Esophagus muscularis mucosa (tissue), 4 donors: ENCODE results near the gene TMEM117. TPM values are rescaled to one million over a fixed set of nuclear protein-coding genes. Genes with fewer than 3 reads are reported as not detected.

ENCODE experiments used
- DNase-seq: peaks from one replicate; pipeline ENCODE4 v3.0.0-alpha.2; 2017; ENCODE audit errors: extremely low spot score
- H3K27ac ChIP-seq, 4 donors: fragments of 200-600 bp; sonication (generic); replicated peaks in 1 of 4; 1 replicate in 3 of 4; 2 replicates in 1 of 4; pipeline ENCODE4 v1.5.1; 2016 to 2019; ENCODE audit warnings: mild to moderate bottlenecking in 1 of 4
- H3K27me3 ChIP-seq, 4 donors: fragments of 200-600 bp; sonication (generic); one replicate each; pipeline versions ENCODE4 v1.5.1 to v1.6.0; 2016 to 2019
- H3K36me3 ChIP-seq, 4 donors: fragments of 200-600 bp; sonication (generic); one replicate each; pipeline ENCODE4 v1.5.1; 2016 to 2019
- H3K4me1 ChIP-seq, 4 donors: fragments of 200-600 bp; sonication (generic); one replicate each; pipeline ENCODE4 v1.5.1; 2016 to 2019
- H3K4me3 ChIP-seq, 4 donors: fragments of 200-600 bp; sonication (generic); 1 replicate in 2 of 4; 2 replicates in 2 of 4; pipeline ENCODE4 v1.5.1; 2016 to 2019; ENCODE audit warnings: mild to moderate bottlenecking in 4 of 4, moderate library complexity in 1 of 4
- H3K9me3 ChIP-seq, 4 donors: fragments of 200-600 bp; sonication (generic); 1 replicate in 3 of 4; 2 replicates in 1 of 4; pipeline ENCODE4 v1.5.1; 2016 to 2019
- CTCF ChIP-seq, 3 experiments: fragments of 200-600 bp in 2 of 3; fragments of 450-650 bp in 1 of 3; sonication (generic) in 2 of 3; IDR thresholded peaks; one replicate each; pipeline ENCODE4 v1.5.1; 2017 to 2019; ENCODE audit warnings: antibody characterized with exemption in 3 of 3, mild to moderate bottlenecking in 2 of 3, moderate library complexity in 1 of 3
- EP300 ChIP-seq: sonication (generic); formaldehyde crosslinking; IDR thresholded peaks from one replicate; pipeline ENCODE4 v1.6.1; 2017; ENCODE audit warnings: antibody characterized with exemption
- POLR2A ChIP-seq: fragments of 450-650 bp; IDR thresholded peaks from one replicate; pipeline ENCODE4 v1.6.1; 2017; ENCODE audit warnings: antibody characterized with exemption, moderate library complexity, mild to moderate bottlenecking, low read depth
- POLR2AphosphoS5 ChIP-seq, 2 donors: sonication (generic); formaldehyde crosslinking; IDR thresholded peaks; one replicate each; pipeline ENCODE4 v1.6.1; 2017; ENCODE audit warnings: antibody characterized with exemption in 2 of 2
- WGBS: methylation state at CpG from one replicate; pipeline ENCODE4 v1.1.5; 2018; 5-methylcytosine and 5-hydroxymethylcytosine counted together
- intact Hi-C: fragments of 100-400 bp; cut with DNase I; formaldehyde crosslinking; loops from one replicate; pipeline ENCODE4 v1.15.1; 2023
- total RNA-seq, 4 donors: library from RNA; depleted of rRNA; stranded (reverse); fragments of >200 nt; gene quantifications; one replicate each; pipeline versions ENCODE4 v1.1.0 to v1.2.1, GENCODE V29; 2016

The TMEM117 gene
- total RNA-seq, 4 donors from 2014 or later = 11.2 to 18.7 (median 12.8) TPM

GRCh38 chr12:44335030-44335429 is 499.1 kb downstream of the TMEM117 start:
- no peak overlapping the region for H3K27ac ChIP-seq
- no peak for TF ChIP-seq EP300
- TF ChIP-seq CTCF (IDR thresholded peaks at IDR 0.05) = no peak
- no peak for TF ChIP-seq POLR2AphosphoS5 (IDR thresholded peaks at IDR 0.05)
- TF ChIP-seq POLR2A = no peak

GRCh38 chr12:44336577-44336976 is 500.7 kb downstream of the TMEM117 start:
- no peaks in the 10 kb centered on the region for H3K27me3 ChIP-seq
- H3K4me1 ChIP-seq = no peaks in the 10 kb centered on the region
- no peak for DNase-seq
- intact Hi-C loops = no loop called here
- WGBS = 92% methylated on average over 2 of the region's 2 CpGs
- no peak overlapping the region for H3K4me3 ChIP-seq
- H3K27ac ChIP-seq = no peak overlapping the region
- TF ChIP-seq POLR2AphosphoS5 (IDR thresholded peaks at IDR 0.05) (no peak), POLR2A (no peak), EP300 (no peak), CTCF (IDR thresholded peaks at IDR 0.05) (no peak)
- H3K9me3 ChIP-seq = no peaks in the 10 kb centered on the region
- H3K36me3 ChIP-seq = no peaks in the 10 kb centered on the region

More at GRCh38 chr12:44335030-44335429, 499.1 kb downstream of the TMEM117 start:
- no peaks in the 10 kb centered on the region for H3K9me3 ChIP-seq
- H3K27me3 ChIP-seq = no peaks in the 10 kb centered on the region
- DNase-seq = no peak
- H3K4me3 ChIP-seq = no peak overlapping the region
- no peaks in the 10 kb centered on the region for H3K4me1 ChIP-seq
- H3K36me3 ChIP-seq = no peaks in the 10 kb centered on the region
- intact Hi-C loops = no loop called here

- TF ChIP-seq POLR2AphosphoS5 (IDR thresholded peaks at IDR 0.05) = no peak
- no peak for TF ChIP-seq EP300
- no peak for TF ChIP-seq CTCF (IDR thresholded peaks at IDR 0.05)
- TF ChIP-seq POLR2A = no peak
- Histone ChIP-seq H3K4me1 (peaks cover 0 to 4% (median 0%) of the 10 kb centered on the region in 4 donors), H3K36me3 (no peaks in the 10 kb centered on the region), H3K27me3 (no peaks in the 10 kb centered on the region), H3K27ac (no peak overlapping the region), H3K4me3 (no peak overlapping the region), H3K9me3 (no peaks in the 10 kb centered on the region)
- no peak for DNase-seq
- intact Hi-C loops = no loop called here
Observed at GRCh38 chr12:44342371-44342770, 506.5 kb downstream of the TMEM117 start.

GRCh38 chr12:44347145-44347544 is 511.3 kb downstream of the TMEM117 start:
- Histone ChIP-seq H3K9me3 (no peaks in the 10 kb centered on the region), H3K27ac (no peak overlapping the region), H3K27me3 (no peaks in the 10 kb centered on the region), H3K36me3 (no peaks in the 10 kb centered on the region), H3K4me1 (peaks cover 0 to 2% (median 0%) of the 10 kb centered on the region in 4 donors), H3K4me3 (no peak overlapping the region)
- intact Hi-C loops = no loop called here
- no peak for TF ChIP-seq POLR2AphosphoS5 (IDR thresholded peaks at IDR 0.05)
- TF ChIP-seq EP300 = no peak
- no peak for TF ChIP-seq CTCF (IDR thresholded peaks at IDR 0.05)
- no peak for TF ChIP-seq POLR2A
- no peak for DNase-seq

GRCh38 chr12:44357494-44357893 is 521.6 kb downstream of the TMEM117 start:
- H3K27ac ChIP-seq = no peak overlapping the region
- no peaks in the 10 kb centered on the region for H3K36me3 ChIP-seq
- H3K4me3 ChIP-seq = no peak overlapping the region
- WGBS = 88% methylated on average over 2 of the region's 2 CpGs
- TF ChIP-seq EP300 = no peak
- no peak for TF ChIP-seq POLR2AphosphoS5 (IDR thresholded peaks at IDR 0.05)
- no peak for TF ChIP-seq CTCF (IDR thresholded peaks at IDR 0.05)
- no peak for TF ChIP-seq POLR2A
- no peaks in the 10 kb centered on the region for H3K4me1 ChIP-seq
- no peaks in the 10 kb centered on the region for H3K27me3 ChIP-seq
- DNase-seq = no peak
- no peaks in the 10 kb centered on the region for H3K9me3 ChIP-seq
- intact Hi-C loops = no loop called here
